ENCODE measurements around the gene GFAP. TPM values are rescaled to one million over a fixed set of nuclear protein-coding genes. Genes with fewer than 3 reads are reported as not detected.

Gene GFAP
- total and polyA plus RNA-seq, 8 donors = 0.12 to 2.2 (median 0.85) TPM

DNA sequence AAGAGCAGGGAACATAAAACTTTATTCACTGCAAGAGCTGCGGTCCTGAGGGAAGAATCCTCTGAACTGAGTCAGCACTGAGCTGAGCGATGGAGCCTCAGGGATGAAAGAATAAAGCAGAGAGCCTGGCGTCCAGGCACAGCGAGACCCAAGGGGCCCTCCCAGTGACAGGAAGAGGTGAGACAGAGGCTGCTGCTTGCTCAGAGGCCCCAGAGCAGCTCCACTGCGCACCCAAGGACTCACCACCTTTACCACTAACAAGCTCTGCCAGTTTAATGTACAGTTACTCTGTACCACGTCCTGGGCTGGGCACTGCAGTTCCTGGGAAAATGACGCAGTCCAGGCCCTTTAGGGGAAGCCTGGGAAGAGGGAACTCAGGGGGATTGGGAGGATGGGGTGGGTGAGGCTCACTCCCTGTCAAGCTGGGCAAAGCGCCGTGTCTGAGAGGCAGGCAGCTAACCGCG lies 5.6 kb downstream of the GFAP start:
- peaks cover 0 to 4% (median 0%) of the 10 kb centered on the region in 3 donors for H3K4me1 ChIP-seq
- intact Hi-C loops (cut with DNase I) = loop anchor here in 1 of 3 donors (10.0 kb wide), 1 partner anchor 185 kb away; no protein-coding TSS in a partner anchor
- FAIRE-seq = no peak
- H3K4me3 ChIP-seq = no peak overlapping the region
- 73 to 77% methylated on average over 11 of the region's 11 CpGs for WGBS, 2 donors
- no peak for DNase-seq
- no peaks in the 10 kb centered on the region for H3K27me3 ChIP-seq
- TF ChIP-seq, protein P1, sequence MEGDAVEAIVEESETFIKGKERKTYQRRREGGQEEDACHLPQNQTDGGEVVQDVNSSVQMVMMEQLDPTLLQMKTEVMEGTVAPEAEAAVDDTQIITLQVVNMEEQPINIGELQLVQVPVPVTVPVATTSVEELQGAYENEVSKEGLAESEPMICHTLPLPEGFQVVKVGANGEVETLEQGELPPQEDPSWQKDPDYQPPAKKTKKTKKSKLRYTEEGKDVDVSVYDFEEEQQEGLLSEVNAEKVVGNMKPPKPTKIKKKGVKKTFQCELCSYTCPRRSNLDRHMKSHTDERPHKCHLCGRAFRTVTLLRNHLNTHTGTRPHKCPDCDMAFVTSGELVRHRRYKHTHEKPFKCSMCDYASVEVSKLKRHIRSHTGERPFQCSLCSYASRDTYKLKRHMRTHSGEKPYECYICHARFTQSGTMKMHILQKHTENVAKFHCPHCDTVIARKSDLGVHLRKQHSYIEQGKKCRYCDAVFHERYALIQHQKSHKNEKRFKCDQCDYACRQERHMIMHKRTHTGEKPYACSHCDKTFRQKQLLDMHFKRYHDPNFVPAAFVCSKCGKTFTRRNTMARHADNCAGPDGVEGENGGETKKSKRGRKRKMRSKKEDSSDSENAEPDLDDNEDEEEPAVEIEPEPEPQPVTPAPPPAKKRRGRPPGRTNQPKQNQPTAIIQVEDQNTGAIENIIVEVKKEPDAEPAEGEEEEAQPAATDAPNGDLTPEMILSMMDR (IDR thresholded peaks at IDR 0.05) = no peak
- no peak overlapping the region for H3K27ac ChIP-seq
- ATAC-seq = no peak
- H3K9me3 ChIP-seq = no peaks in the 10 kb centered on the region
- no peaks in the 10 kb centered on the region for H3K36me3 ChIP-seq

DNA sequence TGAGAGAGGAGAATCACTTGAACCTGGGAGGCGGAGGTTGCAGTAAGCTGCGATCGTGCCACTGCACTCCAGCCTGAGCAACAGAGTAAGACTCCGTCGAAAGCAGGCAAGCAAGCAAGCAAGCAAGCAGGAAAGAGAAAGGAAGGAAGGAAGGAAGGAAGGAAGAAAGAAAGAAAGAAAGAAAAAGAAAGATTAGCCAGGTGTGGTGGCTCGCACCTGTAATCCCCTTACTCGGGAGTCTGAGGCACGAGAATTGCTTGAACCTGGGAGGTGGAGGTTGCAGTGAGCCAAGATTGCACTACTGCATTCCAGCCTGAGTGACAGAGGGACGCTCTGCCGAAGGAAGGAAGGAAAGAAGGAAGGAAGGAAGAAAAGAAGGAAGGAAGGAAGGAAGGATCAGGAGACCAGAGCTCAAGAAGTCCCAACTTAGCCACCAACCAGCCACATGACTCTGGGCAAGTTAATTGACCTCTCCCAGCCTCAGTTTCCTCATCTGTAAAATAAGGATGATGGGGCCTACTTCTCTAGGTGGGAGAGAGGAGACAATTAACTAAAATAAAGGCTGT lies 6.5 kb downstream of the GFAP start:
- ATAC-seq = no peak
- Histone ChIP-seq H3K4me3 (no peak overlapping the region), H3K27ac (no peak overlapping the region), H3K36me3 (no peaks in the 10 kb centered on the region), H3K4me1 (peaks cover 0 to 4% (median 0%) of the 10 kb centered on the region in 3 donors), H3K27me3 (no peaks in the 10 kb centered on the region), H3K9me3 (no peaks in the 10 kb centered on the region)
- no peak for DNase-seq
- FAIRE-seq = no peak
- intact Hi-C loops (cut with DNase I) = no loop called here
- TF ChIP-seq, protein P1 (IDR thresholded peaks at IDR 0.05) = no peak
- WGBS, 2 donors = 80% methylated on average over 10 of the region's 10 CpGs

DNA sequence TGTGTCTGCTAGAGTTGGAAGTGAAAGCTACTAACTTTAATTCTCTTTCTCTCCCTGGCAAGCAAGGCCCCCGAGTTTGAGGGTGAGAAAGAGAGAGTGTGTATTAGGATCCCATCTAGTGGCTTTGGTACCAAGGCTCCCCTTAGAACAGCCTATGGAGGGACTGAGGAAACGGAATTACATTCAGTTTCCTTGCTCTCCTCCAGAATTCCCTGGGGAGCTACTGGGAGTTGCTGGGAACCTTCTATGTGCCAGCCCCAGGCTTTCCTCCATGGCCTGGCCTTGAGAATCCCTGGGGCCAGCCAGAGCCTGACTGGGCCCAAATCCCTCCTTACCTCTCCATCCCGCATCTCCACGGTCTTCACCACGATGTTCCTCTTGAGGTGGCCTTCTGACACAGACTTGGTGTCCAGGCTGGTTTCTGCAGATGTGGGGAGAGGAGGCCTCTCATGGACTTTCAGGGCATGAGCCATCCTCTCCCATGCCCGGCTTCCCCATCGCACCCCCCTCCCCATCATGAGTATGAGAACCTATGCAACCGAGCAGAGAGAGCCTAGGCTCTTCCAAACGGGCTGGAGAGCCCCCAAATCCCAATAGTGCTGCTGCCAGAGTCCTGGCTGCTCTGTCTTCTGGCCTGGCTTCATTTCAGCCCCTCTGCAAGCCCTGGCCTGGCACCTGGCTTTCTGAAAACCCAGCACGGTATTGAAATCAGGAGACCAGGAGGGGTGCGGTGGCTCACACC lies 7.4 kb downstream of the GFAP start:
- Histone ChIP-seq H3K9me3 (no peaks in the 10 kb centered on the region), H3K36me3 (no peaks in the 10 kb centered on the region), H3K4me3 (no peak overlapping the region), H3K27ac (no peak overlapping the region), H3K4me1 (peaks cover 0 to 4% (median 0%) of the 10 kb centered on the region in 3 donors), H3K27me3 (no peaks in the 10 kb centered on the region)
- DNase-seq (no peak), ATAC-seq (no peak), FAIRE-seq (no peak)
- 67 to 79% methylated on average over 11 of the region's 11 CpGs for WGBS, 2 donors
- TF ChIP-seq, protein P1 (IDR thresholded peaks at IDR 0.05) = no peak
- intact Hi-C loops (cut with DNase I) = no loop called here

DNA sequence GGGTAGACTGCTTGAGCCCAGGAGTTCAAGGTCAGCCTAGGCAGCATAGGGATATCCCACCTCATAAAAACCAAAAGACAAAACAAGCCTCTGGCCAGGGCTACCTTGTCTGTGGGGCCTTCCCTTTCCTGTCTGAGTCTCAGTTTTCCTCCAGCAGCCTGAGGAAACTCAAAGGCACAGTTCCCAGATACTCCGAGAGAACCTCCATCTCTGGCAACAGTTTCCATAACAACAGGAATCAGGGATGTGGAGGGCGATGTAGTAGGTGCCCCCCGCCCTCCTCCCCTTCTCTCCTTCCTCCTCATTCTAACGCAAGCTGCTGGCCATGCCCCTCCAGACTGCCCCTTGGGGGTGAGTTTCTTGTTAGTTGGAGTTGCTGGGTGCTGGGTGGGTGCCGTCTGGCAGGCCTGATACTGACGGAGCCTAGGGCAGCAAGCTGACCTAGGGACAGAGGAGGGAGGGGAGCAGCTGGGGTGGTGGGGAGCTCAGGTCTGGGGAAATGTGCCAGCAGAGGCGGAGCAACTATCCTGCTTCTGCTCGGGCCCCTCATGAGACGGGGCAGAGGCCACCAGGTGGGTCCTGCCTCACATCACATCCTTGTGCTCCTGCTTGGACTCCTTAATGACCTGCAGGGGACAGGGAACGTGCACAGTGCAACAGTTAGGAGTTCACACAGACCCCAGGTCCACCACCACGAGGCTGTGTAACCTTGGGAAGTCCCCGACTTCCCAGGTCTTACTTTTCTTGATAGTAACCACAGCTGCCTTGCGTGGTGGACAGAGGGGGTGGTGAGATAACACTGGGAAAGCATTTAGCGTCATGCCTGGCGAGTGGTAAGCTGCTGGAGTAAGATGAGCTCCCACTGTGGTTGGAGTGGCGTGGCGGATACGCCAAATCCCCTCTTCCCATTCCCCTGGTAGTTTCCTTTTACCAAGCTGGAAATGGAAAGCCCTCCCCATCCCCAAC lies 8.3 kb downstream of the GFAP start:
- Histone ChIP-seq H3K9me3 (no peaks in the 10 kb centered on the region), H3K27ac (no peak overlapping the region), H3K4me1 (peaks cover 0 to 4% (median 0%) of the 10 kb centered on the region in 3 donors), H3K4me3 (no peak overlapping the region), H3K27me3 (no peaks in the 10 kb centered on the region), H3K36me3 (no peaks in the 10 kb centered on the region)
- DNase-seq = no peak
- 56 to 60% methylated on average over 18 of the region's 18 CpGs for WGBS, 2 donors
- ATAC-seq = no peak
- TF ChIP-seq, protein P1 (IDR thresholded peaks at IDR 0.05) = no peak
- no peak for FAIRE-seq
- intact Hi-C loops (cut with DNase I) = no loop called here
